Stimulated activated naive CD8-positive, alpha-beta T cell treated with anti-CD3 and anti-CD28 coated beads, Interleukin-15, amount 100 ng/mL, for 72 hours (primary cell): ENCODE results near the gene PDAP1.
"Not testable (repeated sequence)": the region's sequence is repeated elsewhere in the genome, so short reads cannot be mapped to it uniquely, and the experiment has no call there.

Source experiments
- ATAC-seq: fragments of 150-1000 bp; cut with Tn5 transposase; 2 replicates; pipeline ENCODE4 v1.10.0; 2021; ENCODE audit warnings: mild to moderate bottlenecking, moderate library complexity
- DNase-seq, 2 donors: peaks; one replicate each; pipeline ENCODE4 v3.0.0; 2021 to 2022
- H3K27ac Mint-ChIP-seq, 2 donors: one replicate each; pipeline ENCODE4 v1.8.0; 2022; ENCODE audit warnings: mild to moderate bottlenecking in 2 of 2, mixed read lengths in 2 of 2, moderate library complexity in 2 of 2
- H3K27me3 Mint-ChIP-seq: one replicate; pipeline ENCODE4 v1.8.0; 2022; ENCODE audit warnings: mixed read lengths
- H3K4me1 Mint-ChIP-seq: one replicate; pipeline ENCODE4 v1.8.0; 2022; ENCODE audit warnings: mild to moderate bottlenecking, mixed read lengths
- H3K4me3 Mint-ChIP-seq, 2 donors: one replicate each; pipeline ENCODE4 v1.8.0; 2022; ENCODE audit warnings: mild to moderate bottlenecking in 2 of 2, mixed read lengths in 2 of 2, moderate library complexity in 1 of 2
- H3K9me3 Mint-ChIP-seq, 2 donors: one replicate each; pipeline ENCODE4 v1.8.0; 2022; ENCODE audit warnings: mixed read lengths in 2 of 2

The PDAP1 gene

DNA sequence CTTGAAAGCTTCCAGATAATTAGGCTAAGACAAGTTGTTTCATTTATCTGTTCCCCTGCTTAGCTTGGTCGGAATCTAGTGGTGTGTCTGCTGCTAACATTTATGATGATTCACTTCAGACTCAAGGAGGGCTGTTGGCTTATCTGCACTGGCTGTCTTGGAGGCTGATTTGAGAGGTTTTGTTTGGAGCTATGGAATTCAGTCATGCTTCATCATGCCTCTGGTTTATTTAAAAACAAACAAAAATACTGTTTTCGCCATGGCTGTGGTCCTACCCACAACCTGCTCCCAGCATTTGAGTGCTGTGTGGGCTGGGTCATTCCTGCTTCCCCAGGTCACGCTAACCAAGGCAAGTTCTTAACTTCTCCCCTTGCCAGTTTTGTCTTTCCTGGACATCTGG is 45.6 kb downstream of the PDAP1 start:
- no peak overlapping the region for H3K4me3 Mint-ChIP-seq
- DNase-seq (no peak), ATAC-seq (no peak)
- H3K9me3 Mint-ChIP-seq = no peaks in the 10 kb centered on the region
- H3K4me1 Mint-ChIP-seq = peaks cover 6% of the 10 kb centered on the region
- no peaks in the 10 kb centered on the region for H3K27me3 Mint-ChIP-seq
- peak overlapping the region in 1 of 2 donors; percentile 4 for H3K27ac Mint-ChIP-seq

DNA sequence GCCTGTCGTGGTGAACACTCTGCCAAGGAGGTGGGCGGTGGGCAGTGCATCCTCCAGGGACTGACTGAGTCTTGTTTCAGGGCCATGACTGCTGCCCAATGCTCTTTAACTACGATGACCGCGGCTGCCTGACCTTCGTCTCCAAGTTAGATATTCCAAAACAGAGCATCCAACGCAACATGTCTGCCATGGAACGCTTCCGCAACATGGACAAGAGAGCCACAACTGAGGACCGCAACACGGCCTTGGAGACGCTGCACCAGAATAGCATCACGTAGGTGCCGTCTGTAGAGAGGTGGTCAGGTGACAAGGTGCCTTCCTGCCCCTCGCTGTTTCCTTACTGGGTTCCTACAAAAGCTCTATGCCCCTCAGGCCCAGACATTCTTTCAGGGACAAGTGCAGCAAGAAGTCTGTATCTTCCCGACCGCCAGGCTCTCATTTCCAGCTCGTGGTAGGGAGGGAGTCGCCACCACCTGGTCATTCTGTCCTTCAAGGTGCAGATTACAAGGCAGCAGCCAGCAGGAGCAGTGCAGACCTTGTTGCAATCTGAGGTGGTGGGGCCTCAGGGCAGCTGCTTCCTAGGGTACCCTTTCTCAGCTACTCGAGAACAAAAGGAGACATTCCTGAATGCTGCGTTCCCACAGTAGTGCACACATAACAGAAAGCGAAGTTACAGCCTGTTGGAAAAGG is 48.8 kb downstream of the PDAP1 start:
- no peak for ATAC-seq
- H3K27ac Mint-ChIP-seq = no peak overlapping the region

DNA sequence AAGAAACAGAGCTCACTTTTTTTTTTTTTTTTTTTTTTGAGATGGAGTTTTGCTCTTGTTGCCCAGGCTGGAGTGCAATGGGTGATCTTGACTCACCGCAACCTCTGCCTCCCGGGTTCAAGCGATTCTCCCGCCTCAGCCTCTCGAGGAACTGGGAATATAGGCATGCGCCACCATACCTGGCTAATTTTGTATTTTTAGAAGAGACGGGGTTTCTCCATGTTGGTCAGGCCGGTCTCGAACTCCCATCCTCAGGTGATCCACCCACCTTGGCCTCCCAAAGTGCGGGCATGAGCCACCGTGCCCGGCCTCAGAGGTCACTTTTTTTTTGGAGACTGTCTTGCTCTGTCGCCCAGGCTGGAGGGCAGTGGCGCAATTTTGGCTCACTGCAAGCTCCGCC is 49.9 kb downstream of the PDAP1 start:
- not testable (repeated sequence) for DNase-seq, H3K27ac Mint-ChIP-seq, H3K4me3 Mint-ChIP-seq, H3K27me3 Mint-ChIP-seq, H3K9me3 Mint-ChIP-seq, ATAC-seq, H3K4me1 Mint-ChIP-seq

More for the DNA sequence above, 48.8 kb downstream of the PDAP1 start:
- no peaks in the 10 kb centered on the region for H3K9me3 Mint-ChIP-seq
- no peaks in the 10 kb centered on the region for H3K4me1 Mint-ChIP-seq
- no peak overlapping the region for H3K4me3 Mint-ChIP-seq
- no peaks in the 10 kb centered on the region for H3K27me3 Mint-ChIP-seq
- DNase-seq = no peak

DNA sequence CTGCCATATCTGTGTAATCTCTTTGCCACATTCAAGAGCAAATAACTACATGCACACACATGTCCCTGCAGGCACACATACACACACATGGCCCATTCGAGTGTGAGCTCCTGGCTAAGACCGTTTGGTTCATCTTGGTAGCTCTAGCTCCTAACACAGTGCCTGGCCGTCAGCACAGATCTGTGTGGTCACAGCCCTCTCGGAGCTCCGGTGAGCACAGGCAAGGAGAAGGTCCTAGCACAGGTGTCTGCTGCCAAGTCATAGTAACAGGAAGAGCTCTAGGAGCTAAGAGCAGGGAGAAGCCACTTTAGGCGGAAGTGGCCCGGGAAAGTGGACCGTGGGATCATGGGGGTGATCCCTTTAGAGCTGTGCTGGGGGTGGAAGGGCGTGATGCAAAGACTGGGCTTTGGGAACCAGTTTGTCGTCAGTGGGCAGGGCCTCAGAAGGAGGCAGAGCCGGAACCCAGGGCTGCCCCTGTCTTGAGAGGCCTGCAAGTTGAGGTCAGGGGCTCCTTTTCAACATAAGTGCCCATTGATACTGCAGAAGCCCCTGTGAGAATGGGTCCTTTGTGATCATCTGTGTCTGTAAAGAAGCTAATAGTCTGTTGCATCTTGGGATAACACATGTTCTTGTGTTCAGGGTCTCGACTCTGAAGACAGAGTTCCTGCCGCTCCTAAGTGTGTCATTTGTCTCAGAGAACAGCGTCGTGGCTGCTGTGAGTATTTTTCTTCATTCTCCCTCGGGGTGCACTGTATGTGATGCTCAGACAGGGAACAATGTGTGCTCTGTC is 50.5 kb downstream of the PDAP1 start:
- Mint-ChIP-seq H3K27me3 (no peaks in the 10 kb centered on the region), H3K4me3 (no peak overlapping the region), H3K4me1 (no peaks in the 10 kb centered on the region), H3K27ac (no peak overlapping the region), H3K9me3 (no peaks in the 10 kb centered on the region)
- ATAC-seq (no peak), DNase-seq (no peak)

DNA sequence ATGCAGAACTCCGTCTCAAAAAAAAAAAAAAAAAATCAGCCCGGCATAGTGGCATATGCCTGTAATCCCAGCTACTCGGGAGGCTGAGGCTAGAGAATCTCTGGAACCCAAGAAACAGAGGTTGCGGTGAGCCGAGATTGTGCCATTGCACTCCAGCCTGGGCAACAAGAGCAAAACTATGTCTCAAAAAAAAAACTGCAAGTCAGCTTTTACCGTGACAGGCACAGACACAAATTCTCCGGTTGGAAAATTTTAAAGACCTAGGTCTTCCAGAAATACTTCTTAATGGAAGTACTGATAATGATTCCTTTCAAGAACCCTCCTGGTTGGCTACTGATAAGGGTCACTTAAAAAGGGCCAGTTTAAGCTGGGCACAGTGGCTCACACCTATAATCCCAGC is 53.3 kb downstream of the PDAP1 start:
- no peaks in the 10 kb centered on the region for H3K27me3 Mint-ChIP-seq
- H3K4me3 Mint-ChIP-seq = no peak overlapping the region
- ATAC-seq (no peak), DNase-seq (no peak)
- no peaks in the 10 kb centered on the region for H3K9me3 Mint-ChIP-seq
- H3K4me1 Mint-ChIP-seq = no peaks in the 10 kb centered on the region
- H3K27ac Mint-ChIP-seq = no peak overlapping the region

DNA sequence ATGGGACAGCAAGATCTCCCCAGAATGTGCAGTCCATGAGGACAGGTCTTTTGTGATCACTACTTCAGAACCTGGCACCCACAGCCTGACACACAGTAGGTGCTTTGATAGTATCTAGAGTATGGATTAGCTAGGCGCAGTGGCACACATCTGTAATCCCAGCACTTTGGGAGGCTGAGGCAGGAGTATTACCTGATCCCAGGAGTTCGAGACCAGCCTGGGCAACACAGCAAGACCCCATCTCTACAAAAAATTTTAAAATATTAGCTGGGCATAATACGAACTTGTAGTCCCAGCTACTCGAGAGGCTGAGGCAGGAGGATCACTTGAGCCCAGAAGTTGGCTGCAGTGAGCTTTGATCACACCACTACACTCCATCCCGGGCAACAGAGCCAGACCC is 56.1 kb downstream of the PDAP1 start:
- ATAC-seq (no peak), DNase-seq (no peak)
- no peaks in the 10 kb centered on the region for H3K27me3 Mint-ChIP-seq
- no peaks in the 10 kb centered on the region for H3K4me1 Mint-ChIP-seq
- H3K9me3 Mint-ChIP-seq = no peaks in the 10 kb centered on the region
- no peak overlapping the region for H3K4me3 Mint-ChIP-seq
- no peak overlapping the region for H3K27ac Mint-ChIP-seq

DNA sequence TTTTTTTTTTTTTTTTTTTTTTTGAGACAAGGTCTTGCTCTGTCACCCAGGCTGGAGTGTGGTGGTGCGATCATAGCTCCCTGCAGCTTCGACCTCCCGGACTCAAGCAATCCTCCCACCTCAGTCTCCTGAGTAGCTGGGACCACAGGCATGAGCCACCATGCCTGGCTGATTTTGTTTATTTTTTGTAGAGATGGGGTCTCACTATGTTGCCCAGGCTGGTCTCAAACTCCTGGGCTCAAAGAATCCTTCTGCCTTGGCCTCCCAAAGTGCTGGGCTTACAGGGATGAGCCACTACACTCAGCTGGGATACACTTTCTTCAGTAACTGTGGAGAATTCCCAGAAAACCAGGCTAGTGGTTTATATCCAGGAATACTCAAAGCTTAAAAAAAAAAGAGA is 57.8 kb downstream of the PDAP1 start:
- H3K27ac Mint-ChIP-seq = peak overlapping the region; percentile 53 to 89
- H3K4me3 Mint-ChIP-seq, DNase-seq, ATAC-seq, H3K4me1 Mint-ChIP-seq, H3K9me3 Mint-ChIP-seq, H3K27me3 Mint-ChIP-seq: not testable (repeated sequence)
